Cerebellar nuclear complex (tissue), 1 donor: Measurements from ENCODE around the gene PRUNE2.
"Not testable (repeated sequence)": the region's sequence is repeated elsewhere in the genome, so short reads cannot be mapped to it uniquely, and the experiment has no call there.

ENCODE experiments used
- DNase-seq, 2 experiments: peaks; one replicate each; lab custom pipeline; 2025; lab: John Stamatoyannopoulos, UW

PRUNE2 gene

DNA sequence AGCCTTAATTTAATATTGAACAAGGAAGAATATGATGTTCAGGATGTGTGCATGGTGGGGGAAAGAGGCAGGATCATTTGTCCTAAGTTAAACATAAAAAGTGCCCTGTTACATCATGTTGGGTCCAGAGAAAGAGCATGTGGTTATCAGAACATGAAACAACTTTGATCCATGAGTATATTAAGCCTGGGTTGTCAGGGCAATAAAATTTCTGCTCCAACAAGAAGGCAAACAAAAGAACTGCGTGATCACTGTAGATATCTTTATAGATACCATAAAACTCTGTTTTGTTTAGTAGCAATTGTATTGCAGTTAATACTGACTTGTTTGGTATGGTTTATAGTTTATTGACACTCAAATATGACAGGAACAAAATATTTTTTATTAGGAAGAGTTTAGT lies 106.4 kb downstream of the PRUNE2 start:
- DNase-seq: no peak

DNA sequence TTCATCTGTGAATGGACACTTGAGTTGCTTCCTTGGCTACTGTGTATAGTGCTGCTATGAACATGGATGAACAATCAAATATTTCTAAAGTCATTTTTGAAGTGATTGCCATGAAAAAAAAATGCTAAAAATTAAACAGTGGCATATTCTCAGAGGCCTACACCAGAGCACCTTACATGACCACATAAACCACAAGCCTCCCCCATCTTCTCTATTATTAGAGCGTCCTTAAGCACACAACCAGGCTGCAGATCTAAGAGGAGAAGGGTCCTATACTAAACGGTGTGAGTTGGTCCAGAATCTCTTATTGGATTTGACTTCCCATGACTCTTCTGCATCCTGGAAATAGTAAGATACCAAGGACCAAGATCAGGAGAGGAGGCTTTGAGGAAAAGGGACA lies 107.4 kb downstream of the PRUNE2 start:
- DNase-seq: no peak

DNA sequence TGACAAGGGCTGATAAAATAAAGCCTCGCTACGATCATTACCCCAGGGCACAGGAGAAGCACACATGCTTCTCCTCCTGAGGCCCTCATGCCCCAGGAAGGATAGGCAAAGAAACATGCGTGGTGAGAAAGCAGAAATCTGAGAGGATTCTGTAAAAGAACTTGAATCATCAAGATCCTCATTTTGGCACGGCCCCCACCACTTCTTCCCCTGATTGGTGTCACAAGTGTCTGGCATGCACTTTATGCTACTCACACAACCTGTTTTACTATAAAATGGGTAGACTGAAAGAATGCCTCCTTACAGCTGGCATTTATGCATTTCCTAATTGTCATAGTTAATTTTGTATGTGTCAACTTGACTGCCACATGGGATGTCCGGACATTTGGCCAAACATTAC lies 109.6 kb downstream of the PRUNE2 start:
- DNase-seq: no peak

DNA sequence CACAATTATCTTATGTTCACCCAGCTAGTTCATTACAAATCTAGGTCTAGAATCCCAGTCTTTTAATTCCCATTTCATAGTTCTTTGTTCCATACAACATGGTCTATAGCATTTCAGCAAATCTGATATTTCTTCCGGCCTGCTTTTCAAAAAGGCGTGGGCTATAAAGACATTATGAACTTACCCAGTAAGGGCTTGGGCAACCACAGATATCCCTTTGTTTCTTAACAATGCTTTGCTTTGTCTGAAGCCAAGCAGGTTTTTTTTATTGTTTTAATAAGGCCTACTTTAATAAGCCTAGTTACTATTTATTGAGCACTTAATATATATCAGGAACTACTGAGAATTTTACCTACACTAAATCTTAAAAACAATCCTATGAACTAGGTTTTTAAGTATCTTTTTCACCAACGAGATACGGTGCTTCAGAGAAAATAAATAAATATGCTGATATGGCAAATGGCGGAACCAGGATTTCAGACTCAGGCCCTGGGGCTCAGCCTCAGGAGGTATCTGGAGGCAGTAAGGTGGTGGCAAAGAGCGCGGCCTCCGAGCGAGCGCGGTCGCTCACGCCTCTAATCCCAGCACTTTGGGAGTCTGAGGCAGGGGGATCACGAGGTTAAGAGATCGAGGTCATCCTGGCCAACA lies 112.0 kb downstream of the PRUNE2 start:
- DNase-seq: no peak

DNA sequence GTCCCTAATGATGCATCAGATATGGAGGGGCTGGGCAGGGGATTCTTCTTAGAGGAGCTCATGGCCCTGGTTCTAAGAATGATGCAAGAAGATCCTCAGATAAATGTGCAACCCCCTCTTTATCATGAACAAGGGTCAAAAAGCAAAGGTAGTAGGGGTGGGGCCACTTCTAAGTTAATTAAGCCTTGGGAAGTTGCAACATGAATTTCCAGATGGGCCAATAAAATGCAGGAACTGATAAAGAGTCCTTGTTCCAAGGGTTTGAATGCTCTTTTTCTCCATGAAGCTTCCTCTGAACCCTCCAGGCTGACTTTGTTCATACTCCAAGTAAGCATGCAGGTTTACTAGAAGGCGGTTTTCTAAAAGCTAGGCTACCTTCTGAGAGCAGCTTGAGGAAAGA lies 116.1 kb downstream of the PRUNE2 start:
- DNase-seq: no peak

DNA sequence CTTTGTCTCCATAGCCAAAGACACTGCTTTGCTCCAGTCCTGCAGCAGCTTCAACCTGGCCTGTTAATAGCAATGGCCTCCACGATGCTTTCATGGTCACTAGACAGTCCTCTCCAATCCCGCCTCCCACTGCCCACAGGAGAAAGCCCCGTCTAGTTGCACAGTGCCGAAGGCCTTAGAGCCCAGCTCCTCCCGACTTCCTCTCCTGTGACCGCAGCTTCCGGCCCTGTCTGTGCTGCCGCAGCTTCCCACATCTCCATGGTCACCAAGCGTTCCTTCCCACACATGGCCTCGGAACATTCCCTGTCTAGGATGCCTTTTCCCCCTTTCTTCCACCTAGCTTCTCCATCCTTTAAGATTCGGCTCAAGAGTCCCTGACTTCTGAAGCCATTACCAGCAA lies 118.2 kb downstream of the PRUNE2 start:
- no peak for DNase-seq

DNA sequence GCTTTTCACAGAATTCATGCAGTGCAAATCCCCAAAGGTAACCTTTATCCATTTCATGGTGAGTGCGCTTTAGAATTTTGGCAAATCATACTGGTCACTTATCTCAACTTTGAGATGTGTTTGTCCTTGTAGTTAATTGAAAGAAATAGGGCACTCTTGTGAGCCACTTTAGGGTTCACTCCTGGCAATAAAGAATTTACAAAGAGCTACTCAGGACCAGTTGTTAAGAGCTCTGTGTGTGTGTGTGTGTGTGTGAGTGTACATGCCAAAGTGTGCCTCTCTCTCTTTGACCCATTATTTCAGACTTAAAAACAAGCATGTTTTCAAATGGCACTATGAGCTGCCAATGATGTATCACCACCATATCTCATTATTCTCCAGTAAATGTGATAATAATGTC lies 120.4 kb downstream of the PRUNE2 start:
- no peak for DNase-seq

DNA sequence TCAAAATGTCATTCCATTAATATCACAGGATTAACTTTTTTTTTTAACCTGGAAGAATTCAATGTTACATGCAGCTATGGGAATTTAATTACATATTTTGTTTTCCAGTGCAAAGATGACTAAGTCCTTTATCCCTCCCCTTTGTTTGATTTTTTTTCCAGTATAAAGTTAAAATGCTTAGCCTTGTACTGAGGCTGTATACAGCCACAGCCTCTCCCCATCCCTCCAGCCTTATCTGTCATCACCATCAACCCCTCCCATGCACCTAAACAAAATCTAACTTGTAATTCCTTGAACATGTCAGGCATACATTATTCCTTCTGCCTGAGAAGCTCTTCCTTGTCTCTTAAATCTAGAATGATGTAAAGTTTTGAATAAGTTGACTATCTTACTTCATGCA lies 121.0 kb downstream of the PRUNE2 start:
- no peak for DNase-seq

DNA sequence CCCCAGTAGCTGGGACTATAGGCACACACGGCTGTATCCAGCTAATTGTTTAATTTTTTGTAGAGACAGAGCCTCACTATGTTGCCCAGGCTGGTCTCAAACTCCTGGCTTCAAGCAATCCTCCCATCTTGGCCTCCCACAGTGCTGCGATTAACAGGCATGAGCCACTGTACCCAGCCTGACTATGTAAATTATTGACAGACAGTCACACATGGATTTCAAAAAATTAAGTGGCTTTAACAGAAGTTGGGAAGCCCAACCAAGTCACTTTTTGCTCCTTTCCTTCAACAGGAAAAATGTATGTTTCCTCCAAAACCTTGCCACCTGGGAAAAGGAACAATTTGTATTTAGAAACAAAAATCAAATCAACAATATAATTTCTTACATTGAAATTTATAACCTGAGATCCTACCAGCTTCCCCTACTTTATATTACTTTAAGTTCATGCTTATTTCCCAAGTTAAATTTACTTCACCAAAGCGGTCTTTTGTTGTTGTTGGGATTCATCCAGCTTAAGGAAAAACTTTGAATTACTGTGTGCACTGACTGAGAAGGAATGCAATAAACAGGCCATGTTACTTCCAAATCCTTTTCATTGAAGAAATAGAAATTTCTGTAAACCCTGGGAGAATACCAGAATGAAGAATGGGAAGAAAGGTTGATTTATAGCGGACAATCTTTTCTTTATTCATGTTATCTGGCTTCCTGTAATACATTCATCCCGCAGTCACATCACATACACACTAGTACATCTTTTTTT lies 133.0 kb downstream of the PRUNE2 start:
- no peak for DNase-seq

DNA sequence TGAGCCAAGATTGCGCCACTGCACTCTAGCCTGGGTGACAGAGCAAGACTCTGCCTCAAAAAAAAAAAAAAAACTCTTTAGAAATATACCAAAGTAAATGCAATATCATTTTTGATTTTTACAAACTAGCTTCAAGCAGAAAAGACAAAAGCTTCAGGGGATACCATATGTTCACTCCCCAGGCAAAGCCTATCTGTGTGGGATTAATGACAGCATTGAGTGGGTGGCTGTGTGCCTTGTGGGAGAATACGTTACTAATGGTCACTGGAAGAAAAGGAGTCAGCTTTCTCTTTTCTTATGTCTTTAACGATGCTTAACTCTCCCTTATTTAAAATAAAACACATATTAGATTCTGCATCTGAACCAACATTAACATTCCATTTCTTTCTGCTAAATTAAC lies 139.8 kb downstream of the PRUNE2 start:
- DNase-seq: peak in 1 of 2 experiments; percentile 26

DNA sequence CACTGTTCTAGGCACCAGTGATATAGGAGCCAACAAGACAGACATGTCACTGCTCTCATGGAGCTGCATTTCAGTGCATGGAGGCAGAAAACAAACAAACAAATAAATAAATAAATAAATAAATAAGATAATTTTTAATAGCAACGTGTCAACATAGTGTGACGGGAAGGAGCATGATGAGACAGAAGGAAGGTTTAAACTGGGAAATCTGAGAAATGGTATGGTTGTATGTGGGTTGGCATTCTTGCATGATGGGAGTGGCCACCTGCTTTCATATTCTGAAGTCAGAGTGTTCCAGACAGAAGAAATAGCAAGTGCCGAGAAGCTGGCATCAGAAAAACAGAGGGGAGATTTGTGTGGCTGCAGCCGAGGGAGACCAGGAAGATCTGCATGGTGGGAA lies 141.8 kb downstream of the PRUNE2 start, which contains the start of gene PCA3:
PCA3 (plus strand) TSS at position 301 of the 400 bp plus-strand sequence.
- no peak for DNase-seq

DNA sequence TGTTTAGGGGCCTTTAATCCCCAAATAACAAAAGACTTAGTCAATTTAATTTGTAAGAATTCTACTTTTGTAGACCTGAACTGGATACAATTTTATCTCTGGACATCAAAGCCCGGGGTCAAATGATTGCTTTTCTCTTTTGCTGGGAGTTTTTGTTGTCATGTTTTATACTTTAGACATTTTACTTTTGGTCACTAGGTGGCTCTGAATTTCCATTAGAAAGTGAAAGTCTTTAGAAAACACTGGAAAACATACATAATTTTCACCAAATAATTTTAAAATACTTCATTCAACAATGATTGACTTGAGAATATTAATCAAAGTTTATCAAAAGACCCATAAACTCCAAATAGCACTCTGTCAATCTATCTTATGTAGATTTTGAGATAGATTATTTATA lies 144.5 kb downstream of the PRUNE2 start:
- no peak for DNase-seq

DNA sequence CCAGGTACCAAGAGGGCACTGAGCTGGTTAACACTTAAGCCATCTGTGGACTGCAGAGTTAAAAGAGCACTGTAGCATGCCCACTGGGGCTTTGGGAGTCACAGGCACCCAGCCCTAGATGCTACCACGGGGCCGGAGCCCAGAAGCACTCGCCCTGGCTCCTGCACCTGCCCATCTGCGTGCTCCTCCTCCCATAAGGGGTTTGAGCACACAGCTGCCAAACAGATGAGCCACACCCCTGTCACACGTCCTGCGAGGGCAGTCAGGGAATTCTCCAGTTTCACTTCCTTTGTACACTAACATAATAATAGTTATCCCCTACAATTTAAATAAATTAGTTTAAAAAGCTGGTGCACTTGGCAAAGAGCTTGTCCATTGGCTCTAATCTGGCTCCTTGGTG lies 146.2 kb downstream of the PRUNE2 start:
- no peak for DNase-seq

DNA sequence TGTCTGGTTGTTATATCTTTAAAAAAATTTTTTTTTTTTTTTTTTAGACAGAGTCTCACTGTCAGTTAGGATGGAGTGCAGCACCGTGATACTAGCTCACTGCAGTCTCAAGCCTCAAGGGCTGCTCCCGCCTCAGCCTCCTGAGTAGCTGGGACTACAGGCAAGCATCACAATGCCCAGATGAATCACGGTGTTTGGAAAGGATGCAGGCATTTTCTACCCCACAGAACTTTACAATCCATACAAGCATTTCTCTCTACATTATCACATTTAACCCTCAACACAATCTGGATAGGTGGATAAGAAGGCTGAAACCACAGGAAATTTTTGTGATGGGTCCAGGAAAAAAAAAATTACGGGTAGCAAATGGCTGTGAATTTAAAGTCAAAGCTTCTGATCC lies 147.4 kb downstream of the PRUNE2 start:
- DNase-seq: no peak

DNA sequence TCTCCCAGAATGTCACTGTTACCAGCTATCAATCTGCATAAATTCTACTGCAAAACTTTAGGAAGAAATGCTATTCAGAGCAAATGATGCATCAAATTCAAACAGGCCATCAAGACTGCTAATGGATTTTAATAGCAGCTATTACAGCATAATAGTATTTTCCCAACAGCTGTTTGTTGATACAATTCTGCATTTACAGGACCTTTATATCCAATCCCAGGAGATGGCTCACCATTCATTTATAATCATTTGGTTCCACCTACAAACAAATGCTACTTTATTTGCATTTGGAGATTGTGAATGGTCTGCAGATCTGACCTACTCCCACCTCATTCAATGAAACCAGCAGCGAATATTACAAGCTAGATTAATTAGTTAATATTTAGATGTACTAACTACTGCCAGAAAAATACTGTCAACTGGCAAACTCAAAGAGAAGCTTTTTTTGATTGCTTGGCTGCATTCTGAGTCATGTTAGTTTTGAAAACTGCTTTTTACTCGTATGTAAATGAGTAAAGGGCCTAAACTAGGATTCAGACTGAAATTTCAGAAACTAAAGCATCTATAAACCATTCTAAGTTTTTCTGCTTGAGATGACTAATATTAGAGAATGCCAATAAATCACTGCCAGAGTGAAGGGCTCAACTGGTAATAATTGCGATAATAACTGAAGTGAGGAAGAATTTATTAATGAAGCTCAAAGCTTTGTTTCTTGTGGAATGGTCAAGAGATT lies 148.8 kb downstream of the PRUNE2 start:
- DNase-seq: no peak

DNA sequence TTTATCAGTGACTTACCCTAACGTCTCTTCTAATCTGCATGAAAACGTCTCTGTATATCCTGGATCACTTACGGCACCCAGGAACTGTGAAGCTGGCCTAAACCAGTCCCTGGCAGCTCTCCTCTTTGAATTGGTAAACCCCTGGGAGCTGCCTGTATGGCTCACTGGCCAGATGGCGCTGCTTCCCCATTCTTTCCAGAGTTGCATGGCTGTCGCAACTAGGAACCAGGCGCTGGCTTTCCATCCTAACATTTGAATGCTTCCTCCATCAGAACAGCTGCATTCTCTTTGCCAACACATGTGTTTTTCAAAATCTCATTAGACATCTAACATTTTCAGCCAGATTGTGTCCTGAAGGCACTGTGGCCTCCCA lies 149.7 kb downstream of the PRUNE2 start:
- no peak for DNase-seq

DNA sequence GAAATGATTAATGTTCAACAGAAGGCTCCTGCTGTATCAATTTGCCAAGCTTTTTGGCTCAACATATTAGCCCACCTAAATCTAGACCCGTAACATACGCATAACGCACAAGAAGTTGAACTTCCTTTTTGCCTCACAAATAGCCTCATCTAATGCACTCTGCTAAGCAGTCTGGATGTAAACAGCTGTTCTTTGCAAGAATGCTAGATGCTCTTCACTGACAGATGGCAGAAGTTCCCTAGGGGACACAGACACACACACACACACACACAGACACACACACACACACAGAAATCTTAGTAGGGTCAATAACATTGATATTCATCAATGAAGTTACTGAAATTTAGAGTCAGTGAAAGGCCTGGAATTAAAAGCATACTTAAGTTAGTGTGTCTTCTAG lies 154.9 kb downstream of the PRUNE2 start:
- no peak for DNase-seq

DNA sequence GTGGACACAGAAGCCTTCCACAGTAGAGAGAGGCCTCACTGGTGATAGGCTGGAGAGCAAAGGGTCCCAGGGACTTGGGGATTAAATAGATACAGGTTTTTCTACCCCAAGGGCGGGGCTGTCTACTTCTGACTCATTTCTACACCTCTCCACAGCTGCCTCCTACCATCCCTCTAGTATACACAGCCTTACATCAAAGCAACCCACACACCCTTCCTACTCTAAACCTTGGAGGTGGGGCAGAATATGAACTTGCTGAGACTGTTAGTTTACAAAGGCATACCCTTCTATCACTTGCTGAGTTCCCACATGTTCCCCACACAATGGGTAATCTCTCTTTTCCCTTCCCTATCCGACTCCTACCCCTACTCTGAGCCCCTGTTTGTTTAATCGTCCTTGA lies 161.6 kb downstream of the PRUNE2 start:
- DNase-seq: no peak

DNA sequence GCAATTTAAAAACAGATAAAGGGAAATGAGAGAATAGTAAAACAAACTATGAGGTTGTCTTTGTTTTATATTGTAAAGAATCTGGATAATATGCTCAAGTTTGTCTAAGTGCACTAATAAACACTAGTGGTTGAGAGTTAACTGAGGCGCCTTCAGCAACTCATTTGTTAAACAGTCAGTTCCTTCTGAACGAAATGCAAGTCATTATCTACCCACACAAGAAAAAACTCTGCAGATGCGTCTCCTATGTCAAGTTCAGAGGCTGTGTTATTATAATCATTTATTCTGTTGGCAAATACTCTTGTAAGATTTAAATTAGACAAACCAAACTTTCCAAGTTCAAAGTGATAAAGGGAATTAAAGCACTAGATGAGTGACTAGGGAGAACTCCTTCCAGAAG lies 162.0 kb downstream of the PRUNE2 start:
- no peak for DNase-seq

DNA sequence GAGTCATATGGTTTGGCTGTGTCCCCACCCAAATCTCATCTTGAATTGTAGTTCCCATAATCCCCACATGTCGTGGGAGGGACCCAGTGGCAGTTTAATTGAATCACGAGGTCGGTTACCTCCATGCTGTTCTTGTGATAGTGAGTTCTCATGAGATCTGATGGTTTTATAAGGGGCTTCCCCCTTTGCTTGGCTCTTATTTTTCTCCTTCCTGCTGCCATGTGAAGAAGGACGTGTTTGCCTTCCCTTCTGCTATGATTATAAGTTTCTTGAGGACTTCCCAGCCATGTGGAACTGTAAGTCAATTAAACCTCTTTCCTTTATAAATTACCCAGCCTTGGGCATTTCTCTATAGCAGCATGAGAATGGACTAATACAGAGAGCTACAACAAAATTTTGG lies 163.0 kb downstream of the PRUNE2 start:
- DNase-seq: not testable (repeated sequence)

DNA sequence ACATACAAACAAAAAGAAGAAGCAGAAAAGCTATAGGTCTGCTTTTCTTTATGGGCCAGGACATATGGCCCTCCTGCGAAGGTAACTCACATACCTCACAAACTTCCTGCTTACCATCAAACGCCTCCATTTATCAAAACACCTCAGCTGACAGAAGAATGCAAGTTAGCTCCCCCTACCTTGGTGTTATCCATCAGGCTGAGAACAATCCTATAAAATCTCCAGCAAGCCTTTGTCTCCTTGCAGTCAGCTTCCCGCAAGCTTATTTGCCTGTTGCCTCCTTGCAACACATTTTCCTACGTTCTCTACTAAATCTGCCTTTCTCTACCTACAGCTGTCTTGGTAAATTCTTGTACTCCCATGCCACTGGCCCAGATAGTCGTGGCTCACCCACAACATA lies 164.4 kb downstream of the PRUNE2 start:
- DNase-seq: no peak

DNA sequence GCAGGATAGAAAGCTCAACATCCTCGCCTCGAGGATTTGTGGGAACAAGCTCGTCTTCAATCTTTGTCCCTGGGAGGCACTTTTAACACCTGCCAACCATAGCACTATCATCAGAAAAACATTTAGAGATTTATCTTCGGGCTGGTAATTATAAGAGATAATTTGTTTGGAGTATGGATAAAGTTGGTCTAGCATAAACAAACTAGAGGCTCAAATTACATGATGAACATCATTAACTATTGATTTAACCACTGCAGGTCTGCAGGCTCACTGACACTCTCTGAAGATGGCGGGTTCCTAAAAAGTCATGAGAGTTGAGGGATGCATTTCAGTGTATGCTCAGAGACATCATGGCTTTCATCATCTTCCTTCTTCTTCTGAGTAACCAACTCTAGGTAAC lies 167.5 kb downstream of the PRUNE2 start:
- no peak for DNase-seq
